Measurements from ENCODE around the gene FAM76B. TPM values are rescaled to one million over a fixed set of nuclear protein-coding genes. Genes with fewer than 3 reads are reported as not detected.
"Not testable (repeated sequence)": the region's sequence is repeated elsewhere in the genome, so short reads cannot be mapped to it uniquely, and the experiment has no call there.

Gene FAM76B
- total RNA-seq, 1 donor from 2014 or later, result 6.5 TPM

GRCh38 chr11:95831198-95831883, 41.8 kb upstream of the FAM76B start:
- no peaks in the 10 kb centered on the region for H3K9me3 ChIP-seq
- H3K4me3 ChIP-seq, result no peak overlapping the region
- no peaks in the 10 kb centered on the region for H3K4me1 ChIP-seq
- H3K36me3 ChIP-seq, result peaks cover 31 to 69% of the 10 kb centered on the region in 2 donors
- no peak for DNase-seq (ENCODE audit: low spot score in 2 of 2)
- H3K27ac ChIP-seq, result no peak overlapping the region
- H3K27me3 ChIP-seq, result no peaks in the 10 kb centered on the region
- intact Hi-C loops (cut with DNase I), result loop anchor here (10.0 kb wide), 1 partner anchor 593 kb away; no protein-coding TSS in a partner anchor
- no peak for TF ChIP-seq CTCF (IDR thresholded peaks at IDR 0.05)

GRCh38 chr11:95829580-95830259, 40.1 kb upstream of the FAM76B start:
- intact Hi-C loops (cut with DNase I), result loop anchor here (10.0 kb wide), 1 partner anchor 595 kb away; no protein-coding TSS in a partner anchor
- no peak overlapping the region for H3K27ac ChIP-seq
- no peak overlapping the region for H3K4me3 ChIP-seq
- no peak for TF ChIP-seq CTCF (IDR thresholded peaks at IDR 0.05)
- no peaks in the 10 kb centered on the region for H3K9me3 ChIP-seq
- DNase-seq (ENCODE audit: low spot score in 2 of 2), result no peak
- no peaks in the 10 kb centered on the region for H3K27me3 ChIP-seq
- peaks cover 27 to 60% of the 10 kb centered on the region in 2 donors for H3K36me3 ChIP-seq
- no peaks in the 10 kb centered on the region for H3K4me1 ChIP-seq

GRCh38 chr11:95827696-95828095, 38.1 kb upstream of the FAM76B start:
- no peak overlapping the region for H3K27ac ChIP-seq
- DNase-seq (ENCODE audit: low spot score in 2 of 2), result no peak
- no peak overlapping the region for H3K4me3 ChIP-seq
- peaks cover 22 to 50% of the 10 kb centered on the region in 2 donors for H3K36me3 ChIP-seq
- TF ChIP-seq CTCF (IDR thresholded peaks at IDR 0.05), result no peak
- H3K4me1 ChIP-seq, result no peaks in the 10 kb centered on the region
- intact Hi-C loops (cut with DNase I), result no loop called here
- H3K9me3 ChIP-seq, result no peaks in the 10 kb centered on the region
- no peaks in the 10 kb centered on the region for H3K27me3 ChIP-seq

- Histone ChIP-seq H3K27ac (no peak overlapping the region), H3K36me3 (peaks cover 9 to 29% of the 10 kb centered on the region in 2 donors)
Measured at GRCh38 chr11:95821640-95822039, 32.1 kb upstream of the FAM76B start.

GRCh38 chr11:95816037-95816436, 26.5 kb upstream of the FAM76B start:
- Histone ChIP-seq H3K27me3 (no peaks in the 10 kb centered on the region), H3K36me3 (peaks cover 12 to 24% of the 10 kb centered on the region in 2 donors), H3K4me3 (no peak overlapping the region), H3K9me3 (no peaks in the 10 kb centered on the region), H3K4me1 (no peaks in the 10 kb centered on the region), H3K27ac (no peak overlapping the region)
- intact Hi-C loops (cut with DNase I), result no loop called here
- TF ChIP-seq CTCF (IDR thresholded peaks at IDR 0.05), result no peak
- no peak for DNase-seq (ENCODE audit: low spot score in 2 of 2)

More at GRCh38 chr11:95821640-95822039, 32.1 kb upstream of the FAM76B start:
- TF ChIP-seq CTCF (IDR thresholded peaks at IDR 0.05), result no peak
- no peak overlapping the region for H3K4me3 ChIP-seq
- intact Hi-C loops (cut with DNase I), result no loop called here
- no peaks in the 10 kb centered on the region for H3K27me3 ChIP-seq
- no peaks in the 10 kb centered on the region for H3K4me1 ChIP-seq
- H3K9me3 ChIP-seq, result no peaks in the 10 kb centered on the region
- DNase-seq (ENCODE audit: low spot score in 2 of 2), result no peak

- peaks cover 2 to 14% of the 10 kb centered on the region in 2 donors for H3K36me3 ChIP-seq
- H3K4me1 ChIP-seq; H3K27me3 ChIP-seq; H3K4me3 ChIP-seq; DNase-seq (ENCODE audit: low spot score in 2 of 2); intact Hi-C loops (cut with DNase I); H3K27ac ChIP-seq; H3K9me3 ChIP-seq: not testable (repeated sequence)
Measured at GRCh38 chr11:95811052-95811451, 21.5 kb upstream of the FAM76B start.

GRCh38 chr11:95806464-95806863, 16.9 kb upstream of the FAM76B start:
- DNase-seq (ENCODE audit: low spot score in 2 of 2); H3K4me1 ChIP-seq; H3K27me3 ChIP-seq; H3K27ac ChIP-seq; H3K9me3 ChIP-seq; H3K4me3 ChIP-seq; H3K36me3 ChIP-seq; intact Hi-C loops (cut with DNase I): not testable (repeated sequence)

Data from ascending aorta (tissue), 2 donors.